Activated CD4-positive, alpha-beta T cell treated with anti-CD3 and anti-CD28 coated beads for 36 hours (primary cell): ENCODE data around the gene UGT1A8. TPM values are rescaled to one million over a fixed set of nuclear protein-coding genes. Genes with fewer than 3 reads are reported as not detected.
"Not testable (repeated sequence)": the region's sequence is repeated elsewhere in the genome, so short reads cannot be mapped to it uniquely, and the experiment has no call there.

Experiments
- ATAC-seq: fragments of 200-7000 bp; cut with Tn5 transposase; one replicate; pipeline ENCODE4 v1.10.0; 2021; ENCODE audit warnings: mild to moderate bottlenecking, moderate library complexity
- CTCF ChIA-PET: fragments of 350-600 bp; sonication (Branson Sonifier 250); formaldehyde crosslinking; loops from one replicate; lab custom pipeline; 2021; ENCODE audit warnings: antibody characterized with exemption; lab: Charles Lee
- POLR2A ChIA-PET: fragments of 350-600 bp; sonication (Branson Sonifier 250); formaldehyde crosslinking; loops from one replicate; lab custom pipeline; 2021; ENCODE audit warnings: antibody characterized with exemption, inconsistent platforms; lab: Charles Lee
- DNase-seq: peaks from one replicate; pipeline ENCODE4 v3.0.0-alpha.2; 2020
- H3K27ac Mint-ChIP-seq: one replicate; pipeline ENCODE4 v1.8.0; 2021; ENCODE audit warnings: mixed read lengths
- H3K27me3 Mint-ChIP-seq: one replicate; pipeline ENCODE4 v1.8.0; 2021; ENCODE audit warnings: mixed read lengths
- H3K36me3 Mint-ChIP-seq: one replicate; pipeline ENCODE4 v1.8.0; 2021; ENCODE audit warnings: low read depth, mixed read lengths
- H3K4me1 Mint-ChIP-seq: one replicate; pipeline ENCODE4 v1.8.0; 2021; ENCODE audit warnings: mixed read lengths
- H3K4me3 Mint-ChIP-seq: one replicate; pipeline ENCODE4 v1.8.0; 2021; ENCODE audit warnings: mild to moderate bottlenecking, moderate library complexity, mixed read lengths
- H3K9me3 Mint-ChIP-seq: one replicate; pipeline ENCODE4 v1.8.0; 2021; ENCODE audit warnings: low read depth, mixed read lengths
- intact Hi-C, 2 experiments: fragments of 100-400 bp; cut with DNase I in 1 of 2; cut with micrococcal nuclease in 1 of 2; formaldehyde crosslinking; loops; one replicate each; pipeline versions ENCODE4 v1.14.2 to v1.15.1; 2022 to 2024; cut with DNase I, micrococcal nuclease
- total RNA-seq, 2 experiments: library from RNA; stranded (reverse); gene quantifications; one replicate each; pipeline ENCODE4 v1.2.3, GENCODE V29; 2021

Gene UGT1A8
- total RNA-seq, 2 experiments from 2014 or later = not detected

- peaks cover 22% of the 10 kb centered on the region for H3K9me3 Mint-ChIP-seq
- H3K4me1 Mint-ChIP-seq = peaks cover 11% of the 10 kb centered on the region
- ChIA-PET POLR2A (no interaction called here), CTCF (interaction anchor here (0.6 kb wide), 1 partner anchor 495 kb away, joined by 5 read pairs; no protein-coding TSS in a partner anchor)
- peaks cover 3% of the 10 kb centered on the region for H3K36me3 Mint-ChIP-seq
- H3K4me3 Mint-ChIP-seq = no peak overlapping the region
- no peak for ATAC-seq
- no peak for DNase-seq
- H3K27ac Mint-ChIP-seq = no peak overlapping the region
- peaks cover 6% of the 10 kb centered on the region for H3K27me3 Mint-ChIP-seq
- intact Hi-C loops = no loop called here
These were observed 25.7 kb downstream of the UGT1A8 start for GRCh38 chr2:233643128-233643527.

- CTCF ChIA-PET = interaction anchor here (0.7 kb wide), 2 partner anchors 612 to 1697 kb away, joined by 3 read pairs; no protein-coding TSS in a partner anchor
- intact Hi-C loops, H3K27ac Mint-ChIP-seq, POLR2A ChIA-PET, H3K36me3 Mint-ChIP-seq, H3K27me3 Mint-ChIP-seq, ATAC-seq, H3K4me3 Mint-ChIP-seq, DNase-seq, H3K4me1 Mint-ChIP-seq: not testable (repeated sequence)
- peaks cover 22% of the 10 kb centered on the region for H3K9me3 Mint-ChIP-seq
These were observed 28.6 kb downstream of the UGT1A8 start for GRCh38 chr2:233646033-233646432.

GRCh38 chr2:233650981-233651380 is 33.5 kb downstream of the UGT1A8 start:
- Mint-ChIP-seq H3K27ac (no peak overlapping the region), H3K4me3 (no peak overlapping the region), H3K36me3 (peaks cover 3% of the 10 kb centered on the region), H3K9me3 (peaks cover 14% of the 10 kb centered on the region), H3K4me1 (no peaks in the 10 kb centered on the region), H3K27me3 (peaks cover 10% of the 10 kb centered on the region)
- DNase-seq (no peak), ATAC-seq (no peak)
- ChIA-PET POLR2A (no interaction called here), CTCF (no interaction called here)
- intact Hi-C loops = no loop called here

- Mint-ChIP-seq H3K27ac (no peak overlapping the region), H3K9me3 (peaks cover 12% of the 10 kb centered on the region), H3K27me3 (peaks cover 10% of the 10 kb centered on the region), H3K4me3 (no peak overlapping the region), H3K4me1 (no peaks in the 10 kb centered on the region), H3K36me3 (peaks cover 3% of the 10 kb centered on the region)
- no peak for ATAC-seq
- intact Hi-C loops = no loop called here
- POLR2A ChIA-PET = no interaction called here
- CTCF ChIA-PET = interaction anchor here (0.7 kb wide), 1 partner anchor 62 kb away, joined by 3 read pairs; the partner anchor contains the start of gene UGT1A5
- no peak for DNase-seq
These were observed 34.0 kb downstream of the UGT1A8 start for GRCh38 chr2:233651430-233651829.

- Mint-ChIP-seq H3K9me3 (no peaks in the 10 kb centered on the region), H3K27me3 (peaks cover 12% of the 10 kb centered on the region), H3K27ac (no peak overlapping the region), H3K36me3 (no peaks in the 10 kb centered on the region), H3K4me3 (no peak overlapping the region), H3K4me1 (no peaks in the 10 kb centered on the region)
- ChIA-PET POLR2A (no interaction called here), CTCF (interaction anchor here (1.0 to 1.2 kb wide), 2 partner anchors 13 to 1065 kb away, joined by 3 read pairs; no protein-coding TSS in a partner anchor)
- no peak for DNase-seq
- ATAC-seq = no peak
- intact Hi-C loops = no loop called here
These were observed 37.1 kb downstream of the UGT1A8 start for GRCh38 chr2:233654501-233654900.

- intact Hi-C loops = no loop called here
- no peaks in the 10 kb centered on the region for H3K4me1 Mint-ChIP-seq
- DNase-seq = no peak
- H3K36me3 Mint-ChIP-seq = no peaks in the 10 kb centered on the region
- ChIA-PET CTCF (interaction anchor here (1.2 kb wide), 1 partner anchor 1064 kb away, joined by 3 read pairs; no protein-coding TSS in a partner anchor), POLR2A (no interaction called here)
- no peaks in the 10 kb centered on the region for H3K9me3 Mint-ChIP-seq
- peaks cover 15% of the 10 kb centered on the region for H3K27me3 Mint-ChIP-seq
- no peak overlapping the region for H3K27ac Mint-ChIP-seq
- no peak overlapping the region for H3K4me3 Mint-ChIP-seq
- ATAC-seq = no peak
These were observed 37.6 kb downstream of the UGT1A8 start for GRCh38 chr2:233655043-233655442.

- intact Hi-C loops, ATAC-seq, H3K9me3 Mint-ChIP-seq, H3K27ac Mint-ChIP-seq, H3K36me3 Mint-ChIP-seq, CTCF ChIA-PET, H3K4me3 Mint-ChIP-seq, POLR2A ChIA-PET, H3K4me1 Mint-ChIP-seq, DNase-seq: not testable (repeated sequence)
- H3K27me3 Mint-ChIP-seq = peaks cover 15% of the 10 kb centered on the region
These were observed 38.5 kb downstream of the UGT1A8 start for GRCh38 chr2:233655943-233656342.

- intact Hi-C loops = no loop called here
- Mint-ChIP-seq H3K4me3 (no peak overlapping the region), H3K36me3 (no peaks in the 10 kb centered on the region), H3K9me3 (no peaks in the 10 kb centered on the region), H3K4me1 (no peaks in the 10 kb centered on the region), H3K27me3 (peaks cover 18% of the 10 kb centered on the region), H3K27ac (no peak overlapping the region)
- ChIA-PET POLR2A (no interaction called here), CTCF (no interaction called here)
- ATAC-seq (no peak), DNase-seq (peak; percentile 16)
These were observed 39.0 kb downstream of the UGT1A8 start for GRCh38 chr2:233656443-233656842.

GRCh38 chr2:233658610-233659009 is 41.2 kb downstream of the UGT1A8 start:
- DNase-seq (no peak), ATAC-seq (no peak)
- Mint-ChIP-seq H3K27ac (no peak overlapping the region), H3K36me3 (no peaks in the 10 kb centered on the region), H3K4me1 (no peaks in the 10 kb centered on the region), H3K4me3 (no peak overlapping the region), H3K27me3 (peaks cover 25% of the 10 kb centered on the region), H3K9me3 (no peaks in the 10 kb centered on the region)
- intact Hi-C loops = no loop called here
- ChIA-PET POLR2A (no interaction called here), CTCF (no interaction called here)

GRCh38 chr2:233663911-233664310 is 46.5 kb downstream of the UGT1A8 start:
- ChIA-PET CTCF (no interaction called here), POLR2A (no interaction called here)
- Mint-ChIP-seq H3K27ac (no peak overlapping the region), H3K4me3 (no peak overlapping the region), H3K4me1 (no peaks in the 10 kb centered on the region), H3K9me3 (peaks cover 8% of the 10 kb centered on the region), H3K36me3 (no peaks in the 10 kb centered on the region), H3K27me3 (peaks cover 20% of the 10 kb centered on the region)
- intact Hi-C loops = no loop called here
- no peak for DNase-seq
- no peak for ATAC-seq

GRCh38 chr2:233668605-233669260 is 51.3 kb downstream of the UGT1A8 start:
- H3K27me3 Mint-ChIP-seq = peaks cover 13% of the 10 kb centered on the region
- H3K9me3 Mint-ChIP-seq = peaks cover 8% of the 10 kb centered on the region
- no peaks in the 10 kb centered on the region for H3K36me3 Mint-ChIP-seq
- no peaks in the 10 kb centered on the region for H3K4me1 Mint-ChIP-seq
- H3K4me3 Mint-ChIP-seq = no peak overlapping the region
- no peak overlapping the region for H3K27ac Mint-ChIP-seq
- ChIA-PET CTCF (no interaction called here), POLR2A (no interaction called here)
- DNase-seq (no peak), ATAC-seq (no peak)
- intact Hi-C loops = no loop called here
